ENCODE measurements around the gene ATP6V0B. TPM values are rescaled to one million over a fixed set of nuclear protein-coding genes. Genes with fewer than 3 reads are reported as not detected.

The ATP6V0B gene
- 97.0 and 104 TPM in 2 replicates for polyA plus RNA-seq (2011; rRNA removed)
- polyA plus RNA-seq (2012; cell fraction: cytosol; rRNA removed): 172 and 181 TPM in 2 replicates
- 119 and 130 TPM in 2 replicates for polyA plus RNA-seq (2012; cell fraction: nucleus; rRNA removed)
- polyA plus RNA-seq (2017; fragmentation: RNase III; extraction: RNeasy Plus Mini Kit Qiagen cat#74134 plus additional on column Dnase treatment): 91.0 to 101 TPM (median 91.2 TPM) in 3 replicates
- 70.2 and 72.6 TPM in 2 replicates for polyA minus RNA-seq (2011; rRNA and poly(A)+ RNA removed)

- peaks cover 35% of the 10 kb centered on the region; the same call in 2 of the 3 replicates for H3K4me1 ChIP-seq
- no peak for FAIRE-seq
- 4% methylated on average over 19 of the region's 93 CpGs for WGBS (ENCODE audit: missing lambda C conversion rate)
These were observed at the start of gene ATP6V0B for GRCh38 chr1:43974443-43975248. ATP6V0B (plus strand) TSS chr1:43974960; CDS start chr1:43975041, 81 bp downstream.

More at GRCh38 chr1:43974443-43975248, at the start of gene ATP6V0B:
- ChIA-PET CTCF (interaction anchor here (1.0 to 3.1 kb wide), 6 partner anchors 14 to 211 kb away, joined by 3 to 15 read pairs (median 7); no protein-coding TSS in a partner anchor), POLR2A (interaction anchor here (0.8 to 1.5 kb wide), 2 partner anchors 322 to 324 kb away, joined by 3 to 5 read pairs; partner anchors contain the start of gene KDM4A)
- DNase-seq (ENCODE audit: low read depth in 1 of 2, low spot score in 1 of 2) (peak; percentile 87 to 91), ATAC-seq (peak; percentile 73 to 85)
- Histone ChIP-seq H3K4me2 (peak within 1 kb of the TSS; percentile 79), H3K9me3 (no peaks in the 10 kb centered on the region), H3K27ac (peak within 1 kb of the TSS; percentile 94 to 95), H3K4me3 (peak within 1 kb of the TSS; percentile 95)
- TF ChIP-seq ELK1 (IDR thresholded peaks at IDR 0.05; ENCODE audit: low read depth, low read length) (no peak), MYC (IDR thresholded peaks at IDR 0.05; ENCODE audit: borderline replicate concordance, low read length) (no peak), POLR2A (IDR thresholded peaks at IDR 0.05; ENCODE audit: low read length) (peak; percentile 56), JUNB (IDR thresholded peaks at IDR 0.05) (no peak), CHD2 (IDR thresholded peaks at IDR 0.05; ENCODE audit: low read length, partially characterized antibody) (no peak), RFX5 (IDR thresholded peaks at IDR 0.05) (no peak), NFE2L2 (conservative IDR thresholded peaks at IDR 0.05; ENCODE audit: low read length) (no peak), NPAS2 (CRISPR knock-in tag; IDR thresholded peaks at IDR 0.05; ENCODE audit: borderline replicate concordance) (peak; percentile 86), RARB (CRISPR knock-in tag; IDR thresholded peaks at IDR 0.05) (no peak), TP53 (CRISPR knock-in tag; IDR thresholded peaks at IDR 0.05) (no peak), SMC3 (IDR thresholded peaks at IDR 0.05) (no peak), BHLHE40 (IDR thresholded peaks at IDR 0.05; ENCODE audit: low read depth, low read length) (no peak), KDM5A (IDR thresholded peaks at IDR 0.05) (0 out of 2 replicates have a peak, but pooled peaks have one; percentile 40), ZC3H11A (IDR thresholded peaks at IDR 0.05) (no peak), MAZ (IDR thresholded peaks at IDR 0.05; ENCODE audit: borderline replicate concordance, low read depth, low read length) (no peak), CBX8 (IDR thresholded peaks at IDR 0.05) (no peak), E2F6 (IDR thresholded peaks at IDR 0.05; ENCODE audit: borderline replicate concordance, low read depth) (0 out of 2 replicates have a peak, but pooled peaks have one; percentile 41), MAX (IDR thresholded peaks at IDR 0.05) (peak; percentile 81), MAFK (IDR thresholded peaks at IDR 0.05; ENCODE audit: partially characterized antibody) (no peak), HEYL (CRISPR knock-in tag; IDR thresholded peaks at IDR 0.05) (no peak), FOXS1 (CRISPR knock-in tag; IDR thresholded peaks at IDR 0.05) (no peak), TFCP2L1 (CRISPR knock-in tag; IDR thresholded peaks at IDR 0.05) (no peak), PHF8 (IDR thresholded peaks at IDR 0.05; ENCODE audit: borderline replicate concordance, low read depth) (peak; percentile 60; the same call in 1 of the 2 replicates), USF2 (IDR thresholded peaks at IDR 0.05) (peak; percentile 99), PBX3 (IDR thresholded peaks at IDR 0.05) (no peak; the same call in 1 of the 2 replicates), EHMT2 (IDR thresholded peaks at IDR 0.05; ENCODE audit: low read depth) (no peak), REST (IDR thresholded peaks at IDR 0.05) (no peak), BCL3 (IDR thresholded peaks at IDR 0.05) (no peak), ZNF302 (CRISPR knock-in tag; IDR thresholded peaks at IDR 0.05) (no peak), JUN (IDR thresholded peaks at IDR 0.05) (peak; percentile 44 to 80; a peak in 4 of 5 replicates), HOXA7 (CRISPR knock-in tag; IDR thresholded peaks at IDR 0.05) (no peak), HOXB5 (CRISPR knock-in tag; IDR thresholded peaks at IDR 0.05) (no peak)

Data from A549 (cell line).